Endothelial cell of umbilical vein (primary cell): ENCODE results near the gene SLC25A28. TPM values are rescaled to one million over a fixed set of nuclear protein-coding genes. Genes with fewer than 3 reads are reported as not detected.

Experiments
- BruUV-seq: library from RNA; stranded (reverse); fragments of 400-500 nt; replicated peaks from 2 replicates; lab custom pipeline; 2021; lab: Mats Ljungman, UMichigan
- CTCF ChIA-PET: fragments of 300-600, 350-600 bp; sonication (Branson Sonifier 250); formaldehyde crosslinking; loops from one replicate; lab custom pipeline; 2021; ENCODE audit warnings: antibody characterized with exemption, inconsistent platforms; lab: Charles Lee
- POLR2A ChIA-PET: fragments of 300-600, 350-600 bp; sonication (Branson Sonifier 250); formaldehyde crosslinking; loops from one replicate; lab custom pipeline; 2021; ENCODE audit warnings: antibody characterized with exemption, inconsistent platforms; lab: Charles Lee
- DNase-seq: peaks from one replicate; pipeline ENCODE4 v3.0.0-alpha.2; 2011; ENCODE audit warnings: low read depth, low spot score
- FAIRE-seq: peaks from 2 replicates; lab custom pipeline; 2011; peaks lifted over from hg19 to GRCh38; lab: Jason Lieb, UNC
- H2AFZ ChIP-seq: 2 replicates; pipeline ENCODE4 v1.6.0; 2012; ENCODE audit warnings: low read depth, low read length, control low read depth, inconsistent platforms
- H3K27ac ChIP-seq: 2 replicates; pipeline ENCODE4 v1.5.1; 2011; ENCODE audit warnings: low read depth, mild to moderate bottlenecking, control low read depth, low read length, moderate library complexity; ENCODE audit not compliant: insufficient read depth
- H3K27me3 ChIP-seq, 2 experiments: 2 replicates each; pipeline versions ENCODE4 v1.6.0 to v1.6.1; 2011; ENCODE audit warnings: low read length in 2 of 2, mixed read lengths in 1 of 2; ENCODE audit not compliant: control insufficient read depth in 2 of 2, insufficient read depth in 2 of 2
- H3K36me3 ChIP-seq, 2 experiments: 2 replicates in 1 of 2; 3 replicates in 1 of 2; pipeline ENCODE4 v1.5.1; 2011; ENCODE audit warnings: low read length in 2 of 2, mild to moderate bottlenecking in 1 of 2, moderate library complexity in 1 of 2; ENCODE audit not compliant: control insufficient read depth in 2 of 2, insufficient read depth in 2 of 2; ENCODE audit errors: extremely low read depth in 1 of 2
- H3K4me1 ChIP-seq: 3 replicates; pipeline ENCODE4 v1.5.1; 2011; ENCODE audit warnings: mild to moderate bottlenecking, low read length; ENCODE audit not compliant: control insufficient read depth, insufficient read depth; ENCODE audit errors: extremely low read depth
- H3K4me2 ChIP-seq: 2 replicates; pipeline ENCODE4 v1.6.1; 2011; ENCODE audit warnings: low read length, control low read depth, mixed read lengths; ENCODE audit not compliant: insufficient read depth
- H3K4me3 ChIP-seq, 3 experiments: fragments of 200-600 bp in 1 of 3; sonication (generic), shearing (Covaris generic) in 1 of 3; replicated peaks in 1 of 3; 2 replicates each; pipeline ENCODE4 v1.5.1; 2011 to 2016; ENCODE audit warnings: control low read depth in 3 of 3, low read length in 3 of 3, mild to moderate bottlenecking in 2 of 3, inconsistent platforms in 1 of 3, low read depth in 1 of 3, moderate library complexity in 1 of 3; ENCODE audit not compliant: insufficient read depth in 1 of 3
- H3K79me2 ChIP-seq: 2 replicates; pipeline ENCODE4 v1.6.0; 2012; ENCODE audit warnings: low read length, inconsistent platforms; ENCODE audit not compliant: control insufficient read depth, insufficient read depth
- H3K9ac ChIP-seq: replicated peaks from 2 replicates; pipeline ENCODE3; 2011; ENCODE audit warnings: low read length, control low read depth; ENCODE audit not compliant: insufficient read depth; ENCODE audit errors: extremely low read depth
- H3K9me1 ChIP-seq: replicated peaks from 3 replicates; pipeline ENCODE4 v1.6.0; 2011; ENCODE audit warnings: mild to moderate bottlenecking, low read length; ENCODE audit not compliant: control insufficient read depth, insufficient read depth; ENCODE audit errors: extremely low read depth
- H3K9me3 ChIP-seq: replicated peaks from 2 replicates; pipeline ENCODE4 v1.5.1; 2012; ENCODE audit warnings: low read length, inconsistent platforms; ENCODE audit not compliant: control insufficient read depth, insufficient read depth
- H4K20me1 ChIP-seq: replicated peaks from 2 replicates; pipeline ENCODE3; 2011; ENCODE audit warnings: mild to moderate bottlenecking, low read length; ENCODE audit not compliant: control insufficient read depth, insufficient read depth; ENCODE audit errors: extremely low read depth
- EZH2 ChIP-seq: IDR thresholded peaks from 2 replicates; pipeline ENCODE4 v1.6.1; 2012; ENCODE audit warnings: borderline replicate concordance, low read depth, mild to moderate bottlenecking, moderate library complexity, low read length, inconsistent platforms; ENCODE audit not compliant: severe bottlenecking
- FOS ChIP-seq: IDR thresholded peaks from 2 replicates; pipeline ENCODE4 v1.6.1; 2011; ENCODE audit warnings: mild to moderate bottlenecking, low read length, moderate library complexity, borderline replicate concordance; ENCODE audit not compliant: insufficient read depth
- GATA2 ChIP-seq: IDR thresholded peaks from 2 replicates; pipeline ENCODE4 v1.7.0; 2011; ENCODE audit warnings: low read depth, mild to moderate bottlenecking, moderate library complexity, mixed read lengths, low read length; ENCODE audit not compliant: insufficient read length, insufficient read depth
- JUN ChIP-seq: IDR thresholded peaks from 2 replicates; pipeline ENCODE4 v1.6.1; 2011; ENCODE audit warnings: borderline replicate concordance, low read depth; ENCODE audit not compliant: insufficient read length, insufficient read depth
- MYC ChIP-seq: IDR thresholded peaks from one replicate; pipeline ENCODE4 v1.6.1; 2011; ENCODE audit warnings: mild to moderate bottlenecking, low read depth, low read length
- POLR2AphosphoS5 ChIP-seq: IDR thresholded peaks from 2 replicates; pipeline ENCODE4 v1.6.1; 2012; ENCODE audit warnings: low read depth, mild to moderate bottlenecking, control low read depth, low read length, moderate library complexity; ENCODE audit not compliant: insufficient read depth
- dilution Hi-C: fragments of 300-500 bp; cut with MboI; formaldehyde crosslinking; loops from one replicate; pipeline ENCODE4 v1.15.0; 2019; ENCODE audit warnings: low sequenced_read_pairs; ENCODE audit not compliant: extremely low pct_ligation_motif_present
- intact Hi-C: fragments of 100-400 bp; cut with micrococcal nuclease; formaldehyde crosslinking; loops from one replicate; pipeline ENCODE4 v1.10.0; 2022
- polyA plus RNA-seq, 4 experiments: library from polyadenylated mRNA; depleted of rRNA in 3 of 4; stranded (reverse) in 3 of 4; unstranded in 1 of 4; fragments of >200 nt; gene quantifications; 2 replicates each; pipeline versions ENCODE4 v1.2.1 to v1.2.3, GENCODE V29; 2011 to 2012; ENCODE audit warnings: missing spikeins in 1 of 4
- total RNA-seq: library from RNA; stranded (reverse); gene quantifications from 2 replicates; pipeline ENCODE4 v1.2.3, GENCODE V29; 2021
- TF ChIP-seq, protein P1 (sequence below), 2 donors: IDR thresholded peaks; 1 replicate in 1 of 2; 2 replicates in 1 of 2; pipeline ENCODE4 v1.5.1; 2011; ENCODE audit warnings: low read length in 2 of 2, mild to moderate bottlenecking in 2 of 2, moderate library complexity in 2 of 2, control low read depth in 1 of 2, inconsistent platforms in 1 of 2, low read depth in 1 of 2; ENCODE audit not compliant: insufficient read depth in 1 of 2; ENCODE audit errors: extremely low read depth in 1 of 2
- TF ChIP-seq, protein P2 (sequence below): IDR thresholded peaks from 2 replicates; pipeline ENCODE4 v1.6.1; 2011; ENCODE audit not compliant: insufficient read depth, insufficient read length

The SLC25A28 gene
- total and polyA plus RNA-seq, 2 donors (not counting 3 experiments of a cell fraction or from before 2014, with no cell fraction given) = 33.7 to 38.8 TPM

DNA sequence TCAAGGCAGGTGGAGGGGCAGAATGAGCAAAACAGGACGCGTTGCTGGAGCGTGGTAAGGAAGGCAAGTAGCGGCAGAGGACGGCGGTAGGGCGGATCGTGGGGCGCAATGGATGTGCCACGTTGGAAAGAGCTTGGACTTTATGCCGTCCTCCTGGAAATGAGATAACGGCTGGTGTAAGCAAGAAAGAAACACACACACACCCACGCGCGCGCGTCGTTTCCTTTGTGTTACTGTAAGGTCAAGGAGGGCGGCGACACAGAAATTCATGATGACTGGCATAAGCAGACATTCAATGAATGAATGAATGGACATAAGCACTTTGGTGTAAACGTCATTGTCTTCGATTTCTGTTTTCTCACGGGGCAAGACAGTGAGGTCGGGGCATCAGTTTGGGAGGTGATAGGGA is 38.4 kb upstream of the SLC25A28 start:
- no peak for TF ChIP-seq EZH2
- no peak for TF ChIP-seq JUN
- no peak for TF ChIP-seq POLR2AphosphoS5
- no peak for TF ChIP-seq FOS
- no peak for TF ChIP-seq MYC
- TF ChIP-seq, protein P1, sequence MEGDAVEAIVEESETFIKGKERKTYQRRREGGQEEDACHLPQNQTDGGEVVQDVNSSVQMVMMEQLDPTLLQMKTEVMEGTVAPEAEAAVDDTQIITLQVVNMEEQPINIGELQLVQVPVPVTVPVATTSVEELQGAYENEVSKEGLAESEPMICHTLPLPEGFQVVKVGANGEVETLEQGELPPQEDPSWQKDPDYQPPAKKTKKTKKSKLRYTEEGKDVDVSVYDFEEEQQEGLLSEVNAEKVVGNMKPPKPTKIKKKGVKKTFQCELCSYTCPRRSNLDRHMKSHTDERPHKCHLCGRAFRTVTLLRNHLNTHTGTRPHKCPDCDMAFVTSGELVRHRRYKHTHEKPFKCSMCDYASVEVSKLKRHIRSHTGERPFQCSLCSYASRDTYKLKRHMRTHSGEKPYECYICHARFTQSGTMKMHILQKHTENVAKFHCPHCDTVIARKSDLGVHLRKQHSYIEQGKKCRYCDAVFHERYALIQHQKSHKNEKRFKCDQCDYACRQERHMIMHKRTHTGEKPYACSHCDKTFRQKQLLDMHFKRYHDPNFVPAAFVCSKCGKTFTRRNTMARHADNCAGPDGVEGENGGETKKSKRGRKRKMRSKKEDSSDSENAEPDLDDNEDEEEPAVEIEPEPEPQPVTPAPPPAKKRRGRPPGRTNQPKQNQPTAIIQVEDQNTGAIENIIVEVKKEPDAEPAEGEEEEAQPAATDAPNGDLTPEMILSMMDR (IDR thresholded peaks at IDR 0.05; ENCODE audit: extremely low read depth in 1 of 2, insufficient read depth in 1 of 2, low read depth in 1 of 2, low read length in 2 of 2) = no peak
- TF ChIP-seq, protein P2, sequence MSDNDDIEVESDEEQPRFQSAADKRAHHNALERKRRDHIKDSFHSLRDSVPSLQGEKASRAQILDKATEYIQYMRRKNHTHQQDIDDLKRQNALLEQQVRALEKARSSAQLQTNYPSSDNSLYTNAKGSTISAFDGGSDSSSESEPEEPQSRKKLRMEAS = no peak
- TF ChIP-seq GATA2 = no peak
- intact Hi-C loops (loop anchor here (1.0 kb wide), 1 partner anchor 38 kb away; the partner anchor contains the start of gene SLC25A28), dilution Hi-C loops (no loop called here)
- FAIRE-seq (peak; percentile 56), DNase-seq (peak; percentile 63)
- Histone ChIP-seq H3K36me3 (peaks cover 0 to 2% of the 10 kb centered on the region in 2 experiments), H3K9me1 (no peaks in the 10 kb centered on the region), H2AFZ (peak overlapping the region; percentile 52), H3K9me3 (no peaks in the 10 kb centered on the region), H3K4me3 (peak overlapping the region; percentile 3 to 80 (median 60)), H3K27me3 (peaks cover 4 to 6% of the 10 kb centered on the region in 2 experiments), H3K27ac (peak overlapping the region; percentile 6), H4K20me1 (no peaks in the 10 kb centered on the region), H3K4me2 (peak overlapping the region; percentile 58), H3K9ac (peak overlapping the region; percentile 88), H3K79me2 (peaks cover 6% of the 10 kb centered on the region), H3K4me1 (peaks cover 16% of the 10 kb centered on the region)
- BruUV-seq = TSS peak; percentile 68
- POLR2A ChIA-PET = interaction anchor here (1.0 to 1.6 kb wide), 3 partner anchors 10 to 38 kb away, joined by 3 to 9 read pairs (median 4); partner anchors contain the start of gene SLC25A28
- CTCF ChIA-PET = interaction anchor here (0.6 to 1.8 kb wide), 7 partner anchors 14 to 1198 kb away, joined by 3 to 9 read pairs (median 5); partner anchors contain the start of genes COX15, CUTC and SLC25A28
